ENCODE data around the gene ZFAND6. TPM values are rescaled to one million over a fixed set of nuclear protein-coding genes. Genes with fewer than 3 reads are reported as not detected.
"Not testable (repeated sequence)": the region's sequence is repeated elsewhere in the genome, so short reads cannot be mapped to it uniquely, and the experiment has no call there.

Gene ZFAND6
- total and polyA plus RNA-seq, 10 of the 15 experiments (the other 5 are each of a cell fraction or from before 2014, with no cell fraction given): 78.9 to 179 (median 135) TPM

DNA sequence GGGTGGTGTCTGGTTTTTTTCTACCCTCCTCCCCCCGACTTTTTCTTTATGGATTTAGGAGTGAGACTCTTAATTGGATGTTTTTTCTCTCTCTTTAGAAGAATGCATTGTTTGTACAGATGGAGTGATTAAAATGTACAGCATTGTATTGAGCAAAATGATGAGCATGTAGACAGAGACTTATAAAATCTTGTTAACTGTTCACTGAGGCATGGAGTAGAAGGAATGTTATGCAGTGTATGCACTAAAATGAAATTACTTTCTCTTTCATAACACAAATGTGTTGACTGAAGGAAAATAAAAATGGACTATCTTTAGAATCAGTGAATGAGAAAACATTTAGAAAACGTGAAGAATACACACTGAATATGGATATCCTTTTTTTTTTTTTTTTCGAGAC is 39.8 kb downstream of the ZFAND6 start:
- peaks cover 63% of the 10 kb centered on the region for H3K79me2 ChIP-seq (ENCODE audit: control insufficient read depth, insufficient read depth, low read length)
- no peak overlapping the region; the same call in 1 of the 2 replicates for H3K9ac ChIP-seq (ENCODE audit: control insufficient read depth, insufficient read depth, low read length)
- ChIA-PET POLR2A (interaction anchor here (0.7 to 1.7 kb wide), 3 partner anchors 10 to 15 kb away, joined by 3 to 5 read pairs (median 4); no protein-coding TSS in a partner anchor), CTCF (no interaction called here), SMC1A (ENCODE audit: uncharacterized antibody, unreplicated experiment) (interaction anchor here (0.9 to 2.3 kb wide), 9 partner anchors 9 to 81 kb away, joined by 3 to 9 read pairs (median 4); no protein-coding TSS in a partner anchor), RAD21 (ENCODE audit: unreplicated experiment) (interaction anchor here (1.4 kb wide), 2 partner anchors 38 to 132 kb away, joined by 3 to 4 read pairs; no protein-coding TSS in a partner anchor)
- peak overlapping the region; percentile 64 for H3K27ac ChIP-seq (ENCODE audit: control insufficient read depth, insufficient read depth)
- in situ Hi-C loops (cut with MboI): no loop called here
- H3K4me2 ChIP-seq (ENCODE audit: control insufficient read depth, insufficient read depth): peak overlapping the region; percentile 88
- DNase-seq (ENCODE audit: low read depth, low spot score) (no peak), FAIRE-seq (peak; percentile 77), ATAC-seq (peak; percentile 73)
- peaks cover 0 to 8% of the 10 kb centered on the region in 2 experiments; a peak in 2 of 4 replicates for H3K36me3 ChIP-seq (ENCODE audit: control insufficient read depth in 2 of 2, insufficient read depth in 2 of 2, low read length in 1 of 2)
- H2AFZ ChIP-seq (ENCODE audit: control insufficient read depth, low read depth, low read length): no peak overlapping the region
- no peaks in the 10 kb centered on the region for H3K9me3 ChIP-seq (replicated peaks; ENCODE audit: control insufficient read depth, insufficient read depth, low read length)
- H4K20me1 ChIP-seq (ENCODE audit: control insufficient read depth, insufficient read depth): no peaks in the 10 kb centered on the region
- peaks cover 14% of the 10 kb centered on the region for H3K4me1 ChIP-seq (ENCODE audit: control insufficient read depth, insufficient read depth, low read length)
- H3K27me3 ChIP-seq (replicated peaks in 1 of 2; ENCODE audit: control insufficient read depth in 2 of 2, insufficient read depth in 2 of 2, low read length in 1 of 2): no peaks in the 10 kb centered on the region
- TF ChIP-seq ZNF622 (IDR thresholded peaks at IDR 0.05): no peak
- peak overlapping the region; percentile 51 for H3K4me3 ChIP-seq
- BruUV-seq (replicated peaks): no TSS peak
- 0% methylated on average over 3 of the region's 3 CpGs for WGBS (ENCODE audit: insufficient coverage, insufficient replicate concordance, low lambda C conversion rate, missing lambda C conversion rate)
- intact Hi-C loops (cut with micrococcal nuclease; ENCODE audit: unreplicated experiment): no loop called here

DNA sequence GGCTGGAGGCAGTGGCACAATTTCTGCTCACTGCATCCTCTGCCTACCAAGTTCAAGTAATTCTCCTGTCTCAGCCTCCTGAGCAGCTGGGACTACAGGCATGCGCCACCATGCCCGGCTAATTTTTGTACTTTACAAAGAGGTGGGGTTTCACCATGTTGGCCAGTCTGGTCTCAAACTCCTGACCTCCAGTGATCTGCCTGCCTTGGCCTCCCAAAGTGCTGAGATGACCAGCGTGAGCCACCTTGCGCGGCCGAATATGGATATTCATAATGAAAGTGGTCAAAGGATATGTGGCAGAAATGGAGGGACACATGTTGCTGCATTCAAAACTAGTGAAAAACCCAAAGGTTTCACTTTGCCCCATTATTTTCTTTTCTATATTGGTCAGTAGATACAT is 40.2 kb downstream of the ZFAND6 start:
- H3K9me3 ChIP-seq (replicated peaks; ENCODE audit: control insufficient read depth, insufficient read depth, low read length); intact Hi-C loops (cut with micrococcal nuclease; ENCODE audit: unreplicated experiment); H4K20me1 ChIP-seq (ENCODE audit: control insufficient read depth, insufficient read depth); H3K27me3 ChIP-seq (replicated peaks in 1 of 2; ENCODE audit: control insufficient read depth in 2 of 2, insufficient read depth in 2 of 2, low read length in 1 of 2); CTCF ChIA-PET; in situ Hi-C loops (cut with MboI); BruUV-seq (replicated peaks); H2AFZ ChIP-seq (ENCODE audit: control insufficient read depth, low read depth, low read length): not testable (repeated sequence)
- ChIA-PET SMC1A (ENCODE audit: uncharacterized antibody, unreplicated experiment) (interaction anchor here (2.3 kb wide), 1 partner anchor 82 kb away, joined by 7 read pairs; no protein-coding TSS in a partner anchor), POLR2A (interaction anchor here (0.6 kb wide), 1 partner anchor 40 kb away, joined by 4 read pairs; no protein-coding TSS in a partner anchor), RAD21 (ENCODE audit: unreplicated experiment) (interaction anchor here (0.6 kb wide), 1 partner anchor 90 kb away, joined by 4 read pairs; no protein-coding TSS in a partner anchor)
- H3K4me2 ChIP-seq (ENCODE audit: control insufficient read depth, insufficient read depth): peak overlapping the region; percentile 88
- peaks cover 14% of the 10 kb centered on the region for H3K4me1 ChIP-seq (ENCODE audit: control insufficient read depth, insufficient read depth, low read length)
- peaks cover 65% of the 10 kb centered on the region for H3K79me2 ChIP-seq (ENCODE audit: control insufficient read depth, insufficient read depth, low read length)
- 0% methylated on average over 6 of the region's 6 CpGs for WGBS (ENCODE audit: insufficient coverage, insufficient replicate concordance, low lambda C conversion rate, missing lambda C conversion rate)
- peaks cover 0 to 12% of the 10 kb centered on the region in 2 experiments; a peak in 2 of 4 replicates for H3K36me3 ChIP-seq (ENCODE audit: control insufficient read depth in 2 of 2, insufficient read depth in 2 of 2, low read length in 1 of 2)
- peak; percentile 82 for FAIRE-seq
- ATAC-seq: peak; percentile 92
- H3K4me3 ChIP-seq: peak overlapping the region; percentile 58; the same call in 1 of the 2 replicates
- peak; percentile 47 for DNase-seq (ENCODE audit: low read depth, low spot score)
- H3K9ac ChIP-seq (ENCODE audit: control insufficient read depth, insufficient read depth, low read length): peak overlapping the region; percentile 55
- H3K27ac ChIP-seq (ENCODE audit: control insufficient read depth, insufficient read depth): peak overlapping the region; percentile 64
- TF ChIP-seq NFIC (IDR thresholded peaks at IDR 0.05; ENCODE audit: low read depth, low read length) (peak; percentile 63; the same call in 1 of the 2 replicates), MEF2B (IDR thresholded peaks at IDR 0.05; ENCODE audit: partially characterized antibody, poor library complexity, severe bottlenecking) (peak; percentile 19), MTA3 (IDR thresholded peaks at IDR 0.05; ENCODE audit: borderline replicate concordance, low read length) (0 out of 2 replicates have a peak, but pooled peaks have one; percentile 30), MXI1 (IDR thresholded peaks at IDR 0.05; ENCODE audit: low read depth, low read length) (peak; percentile 77; the same call in 1 of the 2 replicates), HDGF (IDR thresholded peaks at IDR 0.05) (peak; percentile 77; the same call in 1 of the 2 replicates), MLLT1 (IDR thresholded peaks at IDR 0.05) (0 out of 2 replicates have a peak, but pooled peaks have one; percentile 31), SMC3 (IDR thresholded peaks at IDR 0.05; ENCODE audit: borderline replicate concordance, low read length) (peak; percentile 22; the same call in 1 of the 2 replicates), JUNB (IDR thresholded peaks at IDR 0.05) (peak; percentile 92), RUNX3 (IDR thresholded peaks at IDR 0.05; ENCODE audit: low read length) (peak; percentile 85), EED (IDR thresholded peaks at IDR 0.05; ENCODE audit: low read depth) (peak; percentile 60; the same call in 1 of the 2 replicates), CBFB (IDR thresholded peaks at IDR 0.05; ENCODE audit: low read depth) (0 out of 2 replicates have a peak, but pooled peaks have one; percentile 32), JUND (IDR thresholded peaks at IDR 0.05; ENCODE audit: low read depth, low read length) (peak; percentile 82), SMARCA5 (IDR thresholded peaks at IDR 0.05) (peak; percentile 59; the same call in 1 of the 2 replicates), DPF2 (IDR thresholded peaks at IDR 0.05) (peak; percentile 81), NBN (IDR thresholded peaks at IDR 0.05) (0 out of 2 replicates have a peak, but pooled peaks have one; percentile 57), TCF12 (IDR thresholded peaks at IDR 0.05; ENCODE audit: low read depth, low read length) (0 out of 2 replicates have a peak, but pooled peaks have one; percentile 40), MTA2 (IDR thresholded peaks at IDR 0.05; ENCODE audit: low read depth) (peak; percentile 61; the same call in 1 of the 2 replicates)

Data from GM12878 (cell line).